Fibroblast of gingiva (primary cell): ENCODE data around the gene EYS.
A peak's percentile ranks its signal among the peaks of the same experiment; 100 is the strongest.
"Not testable (repeated sequence)": the region's sequence is repeated elsewhere in the genome, so short reads cannot be mapped to it uniquely, and the experiment has no call there.

Experiments used
- DNase-seq: peaks from one replicate; pipeline ENCODE4 v3.0.0-alpha.2; 2011; ENCODE audit warnings: low read depth

The EYS gene

GRCh38 chr6:64041373-64041772, 1665.7 kb downstream of the EYS start:
- no peak for DNase-seq

GRCh38 chr6:64040113-64040512, 1666.9 kb downstream of the EYS start:
- no peak for DNase-seq

GRCh38 chr6:64037427-64037826, 1669.6 kb downstream of the EYS start:
- peak; percentile 7 for DNase-seq

- no peak for DNase-seq
Measured at GRCh38 chr6:64034910-64035655, 1671.9 kb downstream of the EYS start.

- no peak for DNase-seq
Measured at GRCh38 chr6:64034291-64034690, 1672.7 kb downstream of the EYS start.

- DNase-seq, result not testable (repeated sequence)
Measured at GRCh38 chr6:64030950-64031618, 1675.9 kb downstream of the EYS start.

GRCh38 chr6:64023693-64024092, 1683.3 kb downstream of the EYS start:
- DNase-seq, result no peak

- no peak for DNase-seq
Measured at GRCh38 chr6:64014595-64014994, 1692.4 kb downstream of the EYS start.

GRCh38 chr6:64013011-64013410, 1694.0 kb downstream of the EYS start:
- peak; percentile 7 for DNase-seq

GRCh38 chr6:64012351-64013001, 1694.5 kb downstream of the EYS start:
- peak; percentile 32 for DNase-seq

GRCh38 chr6:64010666-64011065, 1696.4 kb downstream of the EYS start:
- DNase-seq, result no peak

- DNase-seq, result no peak
Measured at GRCh38 chr6:64010010-64010409, 1697.0 kb downstream of the EYS start.

- no peak for DNase-seq
Measured at GRCh38 chr6:64006246-64006645, 1700.8 kb downstream of the EYS start.

GRCh38 chr6:64000818-64001491, 1706.1 kb downstream of the EYS start:
- DNase-seq, result no peak

GRCh38 chr6:63999613-64000012, 1707.4 kb downstream of the EYS start:
- DNase-seq, result no peak

- no peak for DNase-seq
Measured at GRCh38 chr6:63998991-63999390, 1708.0 kb downstream of the EYS start.

- no peak for DNase-seq
Measured at GRCh38 chr6:63997734-63998133, 1709.3 kb downstream of the EYS start.

- no peak for DNase-seq
Measured at GRCh38 chr6:63997221-63997620, 1709.8 kb downstream of the EYS start.

- DNase-seq, result no peak
Measured at GRCh38 chr6:63985223-63985622, 1721.8 kb downstream of the EYS start.

- no peak for DNase-seq
Measured at GRCh38 chr6:63975699-63976098, 1731.3 kb downstream of the EYS start.

GRCh38 chr6:63968650-63969049, 1738.4 kb downstream of the EYS start:
- DNase-seq, result no peak

- no peak for DNase-seq
Measured at GRCh38 chr6:63964366-63964765, 1742.7 kb downstream of the EYS start.
